Measurements from ENCODE around the gene ANKRD30B. TPM values are rescaled to one million over a fixed set of nuclear protein-coding genes. Genes with fewer than 3 reads are reported as not detected.
"Not testable (repeated sequence)": the region's sequence is repeated elsewhere in the genome, so short reads cannot be mapped to it uniquely, and the experiment has no call there.

ANKRD30B gene, protein sequence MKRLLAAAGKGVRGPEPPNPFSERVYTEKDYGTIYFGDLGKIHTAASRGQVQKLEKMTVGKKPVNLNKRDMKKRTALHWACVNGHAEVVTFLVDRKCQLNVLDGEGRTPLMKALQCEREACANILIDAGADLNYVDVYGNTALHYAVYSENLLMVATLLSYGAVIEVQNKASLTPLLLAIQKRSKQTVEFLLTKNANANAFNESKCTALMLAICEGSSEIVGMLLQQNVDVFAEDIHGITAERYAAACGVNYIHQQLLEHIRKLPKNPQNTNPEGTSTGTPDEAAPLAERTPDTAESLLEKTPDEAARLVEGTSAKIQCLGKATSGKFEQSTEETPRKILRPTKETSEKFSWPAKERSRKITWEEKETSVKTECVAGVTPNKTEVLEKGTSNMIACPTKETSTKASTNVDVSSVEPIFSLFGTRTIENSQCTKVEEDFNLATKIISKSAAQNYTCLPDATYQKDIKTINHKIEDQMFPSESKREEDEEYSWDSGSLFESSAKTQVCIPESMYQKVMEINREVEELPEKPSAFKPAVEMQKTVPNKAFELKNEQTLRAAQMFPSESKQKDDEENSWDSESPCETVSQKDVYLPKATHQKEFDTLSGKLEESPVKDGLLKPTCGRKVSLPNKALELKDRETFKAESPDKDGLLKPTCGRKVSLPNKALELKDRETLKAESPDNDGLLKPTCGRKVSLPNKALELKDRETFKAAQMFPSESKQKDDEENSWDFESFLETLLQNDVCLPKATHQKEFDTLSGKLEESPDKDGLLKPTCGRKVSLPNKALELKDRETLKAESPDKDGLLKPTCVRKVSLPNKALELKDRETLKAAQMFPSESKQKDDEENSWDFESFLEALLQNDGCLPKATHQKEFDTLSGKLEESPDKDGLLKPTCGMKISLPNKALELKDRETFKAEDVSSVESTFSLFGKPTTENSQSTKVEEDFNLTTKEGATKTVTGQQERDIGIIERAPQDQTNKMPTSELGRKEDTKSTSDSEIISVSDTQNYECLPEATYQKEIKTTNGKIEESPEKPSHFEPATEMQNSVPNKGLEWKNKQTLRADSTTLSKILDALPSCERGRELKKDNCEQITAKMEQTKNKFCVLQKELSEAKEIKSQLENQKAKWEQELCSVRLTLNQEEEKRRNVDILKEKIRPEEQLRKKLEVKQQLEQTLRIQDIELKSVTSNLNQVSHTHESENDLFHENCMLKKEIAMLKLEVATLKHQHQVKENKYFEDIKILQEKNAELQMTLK (N-terminal part only)
- total RNA-seq: 1 to 10 TPM in 1 of 4 donors, under 1 TPM in 1, not detected in 2; 0.94 to 2.5 TPM

DNA sequence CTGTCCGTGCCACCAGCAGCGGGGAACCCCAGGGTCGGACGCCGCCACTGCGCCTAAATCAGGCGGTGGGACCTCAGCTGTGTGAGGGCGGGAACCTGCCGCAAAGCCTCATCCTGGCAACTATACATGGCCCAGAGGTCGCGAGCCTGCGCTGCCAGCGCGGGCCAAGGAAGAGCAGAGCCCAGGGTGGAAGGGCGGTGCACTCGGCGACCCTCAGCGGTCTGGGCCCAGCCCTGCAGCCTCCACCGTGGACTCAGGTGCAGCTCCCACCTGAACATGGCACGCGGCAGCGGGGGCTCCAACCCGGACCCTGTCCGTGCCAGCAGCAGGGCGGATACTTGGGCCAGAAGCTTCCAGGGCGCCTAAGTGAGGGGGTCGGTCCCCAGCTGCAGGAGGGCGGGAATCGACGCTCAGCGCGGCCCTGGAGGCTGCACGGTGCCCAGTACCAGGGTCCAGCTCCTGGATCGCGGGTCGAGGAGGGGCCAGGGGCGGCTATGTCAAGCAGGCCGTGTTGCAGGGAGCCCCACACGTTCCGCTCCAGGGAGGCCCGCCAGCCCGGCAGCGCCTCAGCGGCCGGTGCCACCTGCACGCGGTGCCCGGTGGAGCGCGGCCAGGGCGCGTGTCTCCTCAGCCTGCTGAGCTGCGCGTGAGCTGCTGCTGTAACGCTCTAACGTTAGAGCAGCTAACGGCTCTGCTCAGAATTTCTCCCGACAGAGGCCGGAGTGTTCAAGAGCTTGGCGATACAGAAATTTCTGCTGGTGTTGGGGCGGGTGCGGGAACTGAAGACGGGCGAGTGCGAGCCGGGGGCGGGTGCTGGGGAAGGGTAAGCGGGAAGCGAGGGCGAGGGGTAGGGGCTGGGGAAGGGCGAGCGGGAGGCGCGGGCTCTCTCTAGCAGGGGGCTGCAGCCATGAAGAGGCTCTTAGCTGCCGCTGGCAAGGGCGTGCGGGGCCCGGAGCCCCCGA is at the start of gene ANKRD30B:
Gene ANKRD30B, plus strand, starts transcription at position 660 of the 962 bp plus-strand sequence. Its CDS starts 248 bp downstream, at position 908.
- H3K36me3 ChIP-seq: no peaks in the 10 kb centered on the region
- H3K4me1 ChIP-seq: no peaks in the 10 kb centered on the region
- H3K27ac ChIP-seq: no peak within 1 kb of the TSS
- H3K4me3 ChIP-seq: peak within 1 kb of the TSS in 1 of 4 donors; percentile 19
- peak in 1 of 3 donors; percentile 55 for DNase-seq
- H3K27me3 ChIP-seq: no peaks in the 10 kb centered on the region
- TF ChIP-seq POLR2A (IDR thresholded peaks at IDR 0.05): no peak
- TF ChIP-seq, protein P1, sequence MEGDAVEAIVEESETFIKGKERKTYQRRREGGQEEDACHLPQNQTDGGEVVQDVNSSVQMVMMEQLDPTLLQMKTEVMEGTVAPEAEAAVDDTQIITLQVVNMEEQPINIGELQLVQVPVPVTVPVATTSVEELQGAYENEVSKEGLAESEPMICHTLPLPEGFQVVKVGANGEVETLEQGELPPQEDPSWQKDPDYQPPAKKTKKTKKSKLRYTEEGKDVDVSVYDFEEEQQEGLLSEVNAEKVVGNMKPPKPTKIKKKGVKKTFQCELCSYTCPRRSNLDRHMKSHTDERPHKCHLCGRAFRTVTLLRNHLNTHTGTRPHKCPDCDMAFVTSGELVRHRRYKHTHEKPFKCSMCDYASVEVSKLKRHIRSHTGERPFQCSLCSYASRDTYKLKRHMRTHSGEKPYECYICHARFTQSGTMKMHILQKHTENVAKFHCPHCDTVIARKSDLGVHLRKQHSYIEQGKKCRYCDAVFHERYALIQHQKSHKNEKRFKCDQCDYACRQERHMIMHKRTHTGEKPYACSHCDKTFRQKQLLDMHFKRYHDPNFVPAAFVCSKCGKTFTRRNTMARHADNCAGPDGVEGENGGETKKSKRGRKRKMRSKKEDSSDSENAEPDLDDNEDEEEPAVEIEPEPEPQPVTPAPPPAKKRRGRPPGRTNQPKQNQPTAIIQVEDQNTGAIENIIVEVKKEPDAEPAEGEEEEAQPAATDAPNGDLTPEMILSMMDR (IDR thresholded peaks at IDR 0.05): no peak
- H3K9me3 ChIP-seq: peaks cover 0 to 7% (median 2%) of the 10 kb centered on the region in 4 donors

DNA sequence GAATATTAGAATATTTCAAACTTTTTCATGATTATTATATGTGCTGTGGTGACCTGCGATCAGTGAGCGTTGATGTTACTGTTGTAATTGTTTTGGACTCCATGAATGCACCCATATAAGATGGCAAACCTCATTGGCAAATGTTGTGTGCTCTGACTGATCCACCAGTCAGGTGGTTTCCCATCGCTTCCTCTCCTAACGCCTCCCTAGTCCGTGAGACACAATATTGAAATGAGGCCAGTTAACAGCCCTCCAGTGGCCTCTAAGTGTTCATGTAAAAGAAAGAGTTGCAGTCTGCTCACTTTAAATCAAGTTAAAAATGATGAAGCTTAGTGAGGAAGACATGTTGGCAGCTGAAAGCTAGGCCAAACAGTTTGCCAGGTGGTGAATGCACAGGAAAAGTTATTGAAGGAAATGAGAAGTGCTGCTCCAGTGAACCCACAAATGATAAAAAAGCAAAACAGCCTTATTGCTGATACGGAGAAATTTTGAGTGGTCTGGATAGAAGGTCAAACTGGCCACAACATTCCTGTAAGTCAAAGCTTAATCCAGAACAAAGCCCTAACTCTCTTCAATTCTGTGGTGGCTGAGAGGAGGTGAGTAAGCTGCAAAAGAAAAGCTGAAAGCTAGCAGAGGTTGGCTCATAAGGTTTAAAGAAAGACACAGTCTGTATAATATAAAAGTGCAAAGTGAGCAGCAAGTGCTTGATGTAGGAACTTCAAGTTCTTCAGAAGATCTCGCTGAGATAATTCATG is 46.5 kb upstream of the ANKRD30B start:
- not testable (repeated sequence) for H3K4me1 ChIP-seq, H3K27me3 ChIP-seq, DNase-seq, H3K27ac ChIP-seq, H3K4me3 ChIP-seq, H3K36me3 ChIP-seq, H3K9me3 ChIP-seq

DNA sequence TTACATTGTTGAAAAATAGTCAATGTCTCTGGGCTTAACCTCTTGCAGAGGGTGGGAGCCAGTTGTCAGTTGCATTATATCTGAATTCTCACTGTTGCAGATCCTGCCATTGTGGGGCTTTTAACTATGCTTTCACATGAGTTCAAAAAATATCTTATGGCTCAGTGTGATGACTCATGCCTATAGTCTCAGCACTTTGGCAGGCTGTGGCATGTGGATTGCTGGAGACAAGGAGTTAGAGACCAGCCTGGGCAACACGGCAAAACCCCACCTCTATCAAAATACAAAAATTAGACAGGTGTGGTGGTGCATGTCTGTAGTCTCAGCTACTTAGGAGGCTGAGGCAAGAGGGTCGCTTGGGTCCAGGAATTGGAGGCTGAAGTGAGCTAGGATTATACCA is 38.2 kb upstream of the ANKRD30B start:
- not testable (repeated sequence) for H3K27ac ChIP-seq, H3K27me3 ChIP-seq, H3K36me3 ChIP-seq, DNase-seq, H3K4me1 ChIP-seq, H3K9me3 ChIP-seq, H3K4me3 ChIP-seq

GRCh38 chr18:14721569-14721968 is 26.4 kb upstream of the ANKRD30B start:
- H3K4me1 ChIP-seq, H3K27me3 ChIP-seq, H3K27ac ChIP-seq, H3K9me3 ChIP-seq, DNase-seq, H3K4me3 ChIP-seq, H3K36me3 ChIP-seq: not testable (repeated sequence)

- H3K27me3 ChIP-seq, H3K9me3 ChIP-seq, DNase-seq, H3K4me3 ChIP-seq, H3K36me3 ChIP-seq, H3K4me1 ChIP-seq, H3K27ac ChIP-seq: not testable (repeated sequence)
These were observed 8.9 kb upstream of the ANKRD30B start for GRCh38 chr18:14739056-14739455.

- Histone ChIP-seq H3K4me1 (no peaks in the 10 kb centered on the region), H3K36me3 (no peaks in the 10 kb centered on the region), H3K27me3 (no peaks in the 10 kb centered on the region), H3K9me3 (peaks cover 0 to 7% (median 2%) of the 10 kb centered on the region in 4 donors), H3K27ac (no peak overlapping the region), H3K4me3 (no peak overlapping the region)
- no peak for TF ChIP-seq POLR2A (IDR thresholded peaks at IDR 0.05)
- TF ChIP-seq, protein P1 (IDR thresholded peaks at IDR 0.05): no peak
- no peak for DNase-seq
These were observed 1.1 kb upstream of the ANKRD30B start for GRCh38 chr18:14746897-14747296.

Measured in Peyer's patch (tissue), 4 donors.